HCT116 (cell line): ENCODE results near the gene ERICH6. TPM values are rescaled to one million over a fixed set of nuclear protein-coding genes. Genes with fewer than 3 reads are reported as not detected.

ENCODE experiments used
- ATAC-seq: fragments of 200-7000 bp; cut with Tn5 transposase; 2 replicates; pipeline ENCODE4 v1.9.1; 2020; ENCODE audit warnings: mild to moderate bottlenecking, moderate library complexity
- BruUV-seq: library from RNA; stranded (reverse); fragments of 400-500 nt; replicated peaks from 2 replicates; lab custom pipeline; 2021; lab: Mats Ljungman, UMichigan
- CTCF ChIA-PET: fragments of 300-600 bp; sonication (Branson Sonifier 250); formaldehyde crosslinking; loops from one replicate; lab custom pipeline; 2021; ENCODE audit warnings: antibody characterized with exemption; lab: Charles Lee
- POLR2A ChIA-PET: fragments of 300-600, 350-600 bp; sonication (Branson Sonifier 250); formaldehyde crosslinking; loops from one replicate; lab custom pipeline; 2021; ENCODE audit warnings: antibody characterized with exemption; lab: Charles Lee
- RAD21 ChIA-PET, 2 experiments: fragments of 300-600 bp; sonication (Branson Sonifier 250); formaldehyde crosslinking; loops; one replicate each; lab custom pipeline; 2023; ENCODE audit warnings: low total read pairs in 2 of 2; ENCODE audit not compliant: uncharacterized antibody in 2 of 2, unreplicated experiment in 2 of 2, low non-redundant PET in 1 of 2; lab: Charles Lee
- DNase-seq: peaks from one replicate; pipeline ENCODE4 v3.0.0-alpha.2; 2010; ENCODE audit warnings: low read depth, low spot score
- H2AFZ ChIP-seq: fragments of 200-600 bp; shearing (Covaris generic), sonication (generic); 2 replicates; pipeline ENCODE4 v1.6.1; 2017; ENCODE audit warnings: low read depth, mixed run types, mixed read lengths, antibody characterized with exemption, low read length; ENCODE audit not compliant: poor library complexity, severe bottlenecking
- H3K27ac ChIP-seq: 2 replicates; pipeline ENCODE4 v1.5.1; 2012; ENCODE audit warnings: low read depth, low read length
- H3K27me3 ChIP-seq: fragments of 200-600 bp; sonication (generic); 2 replicates; pipeline ENCODE4 v1.6.1; 2016; ENCODE audit warnings: mixed run types, low read length, mixed read lengths; ENCODE audit not compliant: insufficient read depth
- H3K36me3 ChIP-seq, 2 experiments: fragments of 200-500 bp in 1 of 2; fragments of 200-600 bp in 1 of 2; sonication (Bioruptor generic) in 1 of 2; sonication (generic) in 1 of 2; 2 replicates each; pipeline versions ENCODE4 v1.5.1 to v1.6.1; 2014 to 2016; ENCODE audit warnings: low read length in 2 of 2, inconsistent platforms in 1 of 2, mixed read lengths in 1 of 2, mixed run types in 1 of 2; ENCODE audit not compliant: insufficient read depth in 2 of 2, control insufficient read depth in 1 of 2
- H3K4me1 ChIP-seq, 2 experiments: fragments of 200-600 bp in 1 of 2; sonication (generic) in 1 of 2; 2 replicates each; pipeline versions ENCODE4 v1.5.1 to v1.6.1; 2012 to 2017; ENCODE audit warnings: low read length in 2 of 2, inconsistent platforms in 1 of 2, mild to moderate bottlenecking in 1 of 2, mixed read lengths in 1 of 2, mixed run types in 1 of 2, moderate library complexity in 1 of 2; ENCODE audit not compliant: insufficient read depth in 2 of 2, control insufficient read depth in 1 of 2
- H3K4me2 ChIP-seq: fragments of 200-600 bp; sonication (generic); 2 replicates; pipeline ENCODE4 v1.6.1; 2017; ENCODE audit warnings: mixed run types, low read length, mixed read lengths
- H3K4me3 ChIP-seq, 2 experiments: fragments of 200-600 bp in 1 of 2; sonication (generic) in 1 of 2; replicated peaks in 1 of 2; 2 replicates each; pipeline ENCODE4 v1.5.1; 2011 to 2016; ENCODE audit warnings: low read length in 2 of 2, control low read depth in 1 of 2, low read depth in 1 of 2, mild to moderate bottlenecking in 1 of 2, mixed read lengths in 1 of 2, mixed run types in 1 of 2
- H3K79me2 ChIP-seq: fragments of 200-600 bp; sonication (generic); 2 replicates; pipeline ENCODE4 v1.6.1; 2017; ENCODE audit warnings: mild to moderate bottlenecking, mixed run types, low read length, moderate library complexity, mixed read lengths; ENCODE audit not compliant: insufficient read depth
- H3K9ac ChIP-seq: fragments of 200-600 bp; sonication (generic); 2 replicates; pipeline ENCODE4 v1.6.1; 2016; ENCODE audit warnings: low read length, mixed read lengths
- H3K9me2 ChIP-seq: fragments of 200-600 bp; sonication (generic), shearing (Covaris generic); 2 replicates; pipeline ENCODE4 v1.6.1; 2017; ENCODE audit warnings: mixed run types, mild to moderate bottlenecking, moderate library complexity; ENCODE audit not compliant: insufficient read depth
- H3K9me3 ChIP-seq, 2 experiments: fragments of 200-500 bp in 1 of 2; fragments of 200-600 bp in 1 of 2; sonication (Bioruptor generic) in 1 of 2; sonication (generic) in 1 of 2; 2 replicates each; pipeline ENCODE4 v1.6.1; 2014 to 2017; ENCODE audit warnings: low read length in 2 of 2, mixed read lengths in 2 of 2, inconsistent platforms in 1 of 2, low read depth in 1 of 2, mild to moderate bottlenecking in 1 of 2, mixed run types in 1 of 2, moderate library complexity in 1 of 2; ENCODE audit not compliant: control insufficient read depth in 1 of 2, insufficient read depth in 1 of 2
- H4K20me1 ChIP-seq: fragments of 200-600 bp; sonication (generic), shearing (Covaris generic); 2 replicates; pipeline ENCODE4 v1.6.1; 2017; ENCODE audit warnings: mixed run types, mild to moderate bottlenecking, moderate library complexity; ENCODE audit not compliant: insufficient read depth
- JUND ChIP-seq: IDR thresholded peaks from 2 replicates; pipeline ENCODE4 v1.6.1; 2012
- POLR2AphosphoS5 ChIP-seq: IDR thresholded peaks from 2 replicates; pipeline ENCODE4 v1.6.1; 2011; ENCODE audit warnings: mild to moderate bottlenecking, low read depth, low read length, moderate library complexity
- ZNF274 ChIP-seq: fragments of 200-500 bp; sonication (Bioruptor generic); IDR thresholded peaks from 2 replicates; pipeline ENCODE4 v1.6.1; 2014; ENCODE audit warnings: mild to moderate bottlenecking, low read depth, low read length, inconsistent platforms
- intact Hi-C: fragments of 100-400 bp; cut with micrococcal nuclease; formaldehyde crosslinking; loops from 2 replicates; pipeline ENCODE4 v1.10.0; 2022
- total RNA-seq: library from RNA; stranded (reverse); gene quantifications from one replicate; pipeline ENCODE4 v1.2.1, GENCODE V29; 2021; ENCODE audit not compliant: unreplicated experiment
- TF ChIP-seq, protein P1 (sequence below): IDR thresholded peaks from 2 replicates; pipeline ENCODE4 v1.6.1; 2011; ENCODE audit warnings: mild to moderate bottlenecking, low read length, moderate library complexity; ENCODE audit not compliant: insufficient replicate concordance; ENCODE audit errors: extremely low read depth
- TF ChIP-seq, protein P2 (sequence below): IDR thresholded peaks from 2 replicates; pipeline ENCODE4 v1.6.1; 2012

ERICH6 gene
- total RNA-seq, 1 experiment from 2014 or later, result not detected

- ATAC-seq (no peak), DNase-seq (no peak)
- Histone ChIP-seq H3K4me3 (no peak overlapping the region), H4K20me1 (no peaks in the 10 kb centered on the region), H3K27ac (no peak overlapping the region), H2AFZ (no peak overlapping the region), H3K79me2 (no peaks in the 10 kb centered on the region), H3K36me3 (peaks cover 2 to 8% of the 10 kb centered on the region in 2 experiments; a peak in 2 of 4 replicates), H3K9me2 (no peaks in the 10 kb centered on the region), H3K9me3 (no peaks in the 10 kb centered on the region), H3K27me3 (no peaks in the 10 kb centered on the region), H3K9ac (no peak overlapping the region), H3K4me1 (no peaks in the 10 kb centered on the region), H3K4me2 (no peak overlapping the region)
- intact Hi-C loops, result no loop called here
- no peak for TF ChIP-seq JUND
- TF ChIP-seq, protein P1, sequence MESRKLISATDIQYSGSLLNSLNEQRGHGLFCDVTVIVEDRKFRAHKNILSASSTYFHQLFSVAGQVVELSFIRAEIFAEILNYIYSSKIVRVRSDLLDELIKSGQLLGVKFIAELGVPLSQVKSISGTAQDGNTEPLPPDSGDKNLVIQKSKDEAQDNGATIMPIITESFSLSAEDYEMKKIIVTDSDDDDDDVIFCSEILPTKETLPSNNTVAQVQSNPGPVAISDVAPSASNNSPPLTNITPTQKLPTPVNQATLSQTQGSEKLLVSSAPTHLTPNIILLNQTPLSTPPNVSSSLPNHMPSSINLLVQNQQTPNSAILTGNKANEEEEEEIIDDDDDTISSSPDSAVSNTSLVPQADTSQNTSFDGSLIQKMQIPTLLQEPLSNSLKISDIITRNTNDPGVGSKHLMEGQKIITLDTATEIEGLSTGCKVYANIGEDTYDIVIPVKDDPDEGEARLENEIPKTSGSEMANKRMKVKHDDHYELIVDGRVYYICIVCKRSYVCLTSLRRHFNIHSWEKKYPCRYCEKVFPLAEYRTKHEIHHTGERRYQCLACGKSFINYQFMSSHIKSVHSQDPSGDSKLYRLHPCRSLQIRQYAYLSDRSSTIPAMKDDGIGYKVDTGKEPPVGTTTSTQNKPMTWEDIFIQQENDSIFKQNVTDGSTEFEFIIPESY, result no peak
- ChIA-PET RAD21 (no interaction called here), CTCF (no interaction called here), POLR2A (no interaction called here)
- no TSS peak for BruUV-seq
Measured at GRCh38 chr3:150631515-150632221, 72.1 kb downstream of the ERICH6 start.

- Histone ChIP-seq H3K9ac (no peak overlapping the region), H2AFZ (no peak overlapping the region), H3K4me3 (no peak overlapping the region), H3K27me3 (no peaks in the 10 kb centered on the region), H4K20me1 (no peaks in the 10 kb centered on the region), H3K9me3 (no peaks in the 10 kb centered on the region), H3K9me2 (no peaks in the 10 kb centered on the region), H3K4me2 (no peak overlapping the region), H3K36me3 (peaks cover 2 to 8% of the 10 kb centered on the region in 2 experiments; a peak in 2 of 4 replicates), H3K79me2 (peaks cover 12% of the 10 kb centered on the region; the same call in 1 of the 2 replicates), H3K4me1 (no peaks in the 10 kb centered on the region), H3K27ac (no peak overlapping the region)
- intact Hi-C loops, result no loop called here
- DNase-seq (no peak), ATAC-seq (no peak)
- CTCF ChIA-PET, result no interaction called here
- RAD21 ChIA-PET, result no interaction called here
- POLR2A ChIA-PET, result no interaction called here
- TF ChIP-seq, protein P2, sequence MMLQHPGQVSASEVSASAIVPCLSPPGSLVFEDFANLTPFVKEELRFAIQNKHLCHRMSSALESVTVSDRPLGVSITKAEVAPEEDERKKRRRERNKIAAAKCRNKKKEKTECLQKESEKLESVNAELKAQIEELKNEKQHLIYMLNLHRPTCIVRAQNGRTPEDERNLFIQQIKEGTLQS, result no peak
- no peak for TF ChIP-seq POLR2AphosphoS5
- no peak for TF ChIP-seq ZNF274
- BruUV-seq, result no TSS peak
Measured at GRCh38 chr3:150627557-150627956, 76.2 kb downstream of the ERICH6 start.
